GM18861 (cell line): ENCODE measurements around the gene AP5B1.

Source experiments
- ATAC-seq: cut with Tn5 transposase; IDR thresholded peaks from one replicate; pipeline ENCODE4 v1.9.1; 2021; ENCODE audit not compliant: unreplicated experiment

The AP5B1 gene

GRCh38 chr11:65786786-65787636 is 6.2 kb upstream of the AP5B1 start, which contains the start of gene OVOL1:
TSS of gene OVOL1 (plus strand) at chr11:65787063. CDS start at chr11:65787374, 311 bp downstream.
- no peak for ATAC-seq

- no peak for ATAC-seq
These were observed 5.4 kb upstream of the AP5B1 start for GRCh38 chr11:65786008-65786785.

DNA sequence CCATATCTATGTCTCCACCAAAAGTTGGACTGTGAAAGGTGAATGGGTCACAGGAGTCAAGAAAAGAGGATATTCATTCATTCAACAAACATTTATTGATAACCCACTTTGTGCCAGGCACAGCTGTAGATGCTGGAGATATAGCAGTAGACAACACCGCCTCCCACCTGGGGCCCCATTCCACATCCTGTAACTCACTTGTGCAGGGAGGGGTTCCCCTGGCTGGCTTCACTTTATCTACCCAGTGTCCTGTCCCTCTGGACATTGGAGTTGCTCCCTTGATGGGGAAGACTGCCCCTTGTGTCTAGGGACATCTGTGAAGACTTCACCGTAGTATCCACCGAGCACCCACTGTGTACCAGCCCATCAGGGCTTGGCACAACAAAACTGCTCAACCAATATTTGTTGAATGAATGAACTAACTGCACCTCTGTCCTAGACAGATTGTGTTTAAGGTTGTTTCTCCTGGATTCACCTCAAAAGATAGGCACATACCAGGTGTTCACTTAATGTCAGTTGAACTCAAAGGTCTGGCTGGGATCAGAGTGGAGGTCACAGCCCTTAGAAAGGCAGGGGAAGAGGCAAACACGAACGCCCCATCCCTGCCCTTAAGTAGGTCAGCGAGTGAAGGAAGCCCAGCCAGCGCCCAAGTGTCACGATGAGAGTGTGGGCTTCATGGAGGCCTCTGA is 4.7 kb upstream of the AP5B1 start:
- no peak for ATAC-seq

DNA sequence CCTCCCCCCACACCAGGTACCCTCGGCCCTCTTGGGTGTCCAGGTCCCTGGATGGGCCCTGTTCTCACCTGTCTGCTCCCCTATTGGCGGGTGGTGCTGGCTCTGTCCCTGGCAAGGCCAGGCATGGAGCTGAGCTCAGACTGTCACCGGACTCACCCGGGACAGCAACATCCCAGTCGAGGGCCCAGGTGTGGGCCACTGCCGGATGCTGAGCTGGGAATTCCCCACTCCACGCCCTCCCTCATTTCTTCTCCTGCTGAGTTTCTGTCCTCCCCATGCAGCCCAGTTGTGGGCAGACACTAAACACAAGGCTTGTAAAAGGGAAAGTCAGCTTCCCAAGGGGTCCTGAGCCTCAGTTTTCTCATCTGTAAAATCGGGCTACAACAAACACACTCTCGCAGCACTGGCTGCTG is 2.0 kb upstream of the AP5B1 start:
- ATAC-seq: no peak

DNA sequence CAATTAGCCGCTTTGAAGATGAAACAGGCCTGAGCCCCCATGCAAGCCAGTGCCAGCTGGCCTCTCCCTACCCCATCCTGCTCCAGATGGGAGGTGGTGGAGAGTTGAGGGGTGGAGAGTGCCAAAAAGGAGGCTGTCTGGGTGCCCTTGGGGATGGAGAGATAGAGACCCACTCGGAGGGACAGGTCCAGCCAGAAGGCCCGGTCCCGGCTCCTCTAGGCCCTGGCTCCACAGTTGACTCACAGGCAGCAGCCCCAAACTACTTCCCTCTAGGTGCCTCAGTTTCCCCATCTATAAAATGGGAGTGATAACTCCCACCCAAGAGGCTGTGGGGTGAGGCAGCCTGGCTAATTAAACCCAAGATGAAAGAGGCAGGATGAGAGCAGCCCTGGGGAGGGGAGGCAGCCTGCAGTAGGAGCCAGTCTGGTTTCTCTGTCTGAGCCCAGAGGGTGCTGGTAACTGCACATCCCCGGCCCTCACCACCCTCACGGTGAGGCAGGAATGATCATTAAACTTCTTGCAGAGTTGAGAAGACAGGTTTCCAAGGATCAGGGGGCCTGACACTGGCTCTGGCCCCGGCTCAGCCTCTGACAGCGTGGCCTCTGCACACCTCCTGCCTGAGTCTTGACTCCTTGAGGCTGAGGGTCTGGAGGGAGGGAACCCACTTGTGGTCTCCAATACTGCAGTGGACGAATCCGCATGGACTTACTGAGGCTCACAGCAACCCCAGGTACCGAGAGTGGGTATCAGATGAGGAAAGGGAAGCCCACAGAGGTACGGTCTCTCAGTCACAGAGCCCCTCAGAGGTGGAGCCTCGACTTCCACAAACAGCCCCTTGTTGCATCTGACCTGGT is 1.4 kb upstream of the AP5B1 start:
- ATAC-seq: no peak

- no peak for ATAC-seq
These were observed 581 bp upstream of the AP5B1 start for GRCh38 chr11:65781152-65781961.

GRCh38 chr11:65779919-65780769 is 632 bp downstream of the AP5B1 start:
- ATAC-seq: peak; percentile 38

- ATAC-seq: no peak
These were observed 1.2 kb downstream of the AP5B1 start for GRCh38 chr11:65779669-65779918.

GRCh38 chr11:65778901-65779668 is 1.7 kb downstream of the AP5B1 start:
- no peak for ATAC-seq

- ATAC-seq: no peak
These were observed 2.3 kb downstream of the AP5B1 start for GRCh38 chr11:65778431-65778900.

DNA sequence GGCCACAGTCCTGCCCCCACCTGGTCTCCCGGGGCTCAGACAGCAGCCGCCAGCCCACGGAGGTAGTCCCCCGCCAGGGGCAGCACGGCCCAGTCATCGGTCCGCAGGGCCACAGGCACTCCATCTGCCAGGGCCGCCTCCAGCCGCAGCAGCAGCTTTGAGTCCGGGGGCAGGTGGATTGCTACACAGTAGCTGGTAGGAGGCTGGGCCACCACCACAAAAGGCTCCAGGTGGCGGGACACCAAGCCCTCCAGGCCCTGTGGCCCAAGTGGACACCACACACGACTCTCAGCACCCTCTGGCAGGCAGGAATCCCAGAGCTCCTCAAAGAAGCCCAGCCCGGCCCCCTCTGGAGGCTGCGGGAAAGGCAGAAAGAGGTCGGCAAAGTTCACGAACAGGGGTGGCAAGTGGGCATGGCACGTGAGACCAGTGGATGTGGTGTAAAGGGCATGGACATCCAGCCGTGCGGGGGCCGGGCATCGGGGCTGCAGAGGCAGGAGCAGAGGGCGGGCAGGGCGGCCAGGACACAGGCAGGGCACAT is 2.9 kb downstream of the AP5B1 start:
- ATAC-seq: no peak

- ATAC-seq: no peak
These were observed 3.5 kb downstream of the AP5B1 start for GRCh38 chr11:65777241-65777640.

DNA sequence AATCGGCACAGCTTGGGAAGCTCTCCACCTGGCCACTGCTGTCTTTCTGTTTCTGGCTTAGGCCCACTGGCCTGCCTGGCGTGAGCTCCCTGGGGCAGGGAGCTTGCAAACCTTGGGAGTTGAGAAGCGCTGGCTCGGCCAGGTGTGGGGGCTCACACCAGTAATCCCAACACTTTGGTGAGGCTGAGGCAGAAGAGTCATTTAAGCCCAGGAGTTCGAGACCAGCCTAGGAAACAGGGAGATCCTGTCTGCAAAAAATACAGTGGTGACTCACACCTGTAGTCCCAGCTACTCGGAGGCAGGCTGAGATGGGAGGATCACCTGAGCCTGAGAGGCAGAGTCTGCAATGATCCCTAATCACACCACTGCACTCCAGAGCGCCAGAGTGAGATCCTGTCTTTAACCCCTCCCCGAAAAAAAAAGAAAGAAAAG is 4.0 kb downstream of the AP5B1 start:
- no peak for ATAC-seq

DNA sequence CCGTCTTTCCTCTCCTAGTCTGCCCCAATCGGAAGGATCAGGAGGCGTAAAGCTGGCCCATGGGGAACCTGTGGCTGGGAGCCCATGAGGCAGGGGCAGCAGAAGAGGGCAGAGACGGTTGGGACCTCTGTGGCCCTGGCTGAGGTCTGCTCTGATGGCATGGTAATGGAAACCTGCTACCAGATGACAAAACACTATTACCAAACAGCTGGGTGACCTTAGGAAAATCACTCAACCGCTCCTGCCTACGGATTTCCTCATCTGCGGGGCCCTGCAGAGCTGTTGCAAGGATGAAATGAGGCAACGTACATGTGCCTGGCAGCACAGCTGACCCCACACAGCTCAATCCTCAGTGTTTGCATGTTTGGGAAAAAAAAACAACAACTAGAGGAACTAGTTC is 4.6 kb downstream of the AP5B1 start:
- ATAC-seq: no peak

DNA sequence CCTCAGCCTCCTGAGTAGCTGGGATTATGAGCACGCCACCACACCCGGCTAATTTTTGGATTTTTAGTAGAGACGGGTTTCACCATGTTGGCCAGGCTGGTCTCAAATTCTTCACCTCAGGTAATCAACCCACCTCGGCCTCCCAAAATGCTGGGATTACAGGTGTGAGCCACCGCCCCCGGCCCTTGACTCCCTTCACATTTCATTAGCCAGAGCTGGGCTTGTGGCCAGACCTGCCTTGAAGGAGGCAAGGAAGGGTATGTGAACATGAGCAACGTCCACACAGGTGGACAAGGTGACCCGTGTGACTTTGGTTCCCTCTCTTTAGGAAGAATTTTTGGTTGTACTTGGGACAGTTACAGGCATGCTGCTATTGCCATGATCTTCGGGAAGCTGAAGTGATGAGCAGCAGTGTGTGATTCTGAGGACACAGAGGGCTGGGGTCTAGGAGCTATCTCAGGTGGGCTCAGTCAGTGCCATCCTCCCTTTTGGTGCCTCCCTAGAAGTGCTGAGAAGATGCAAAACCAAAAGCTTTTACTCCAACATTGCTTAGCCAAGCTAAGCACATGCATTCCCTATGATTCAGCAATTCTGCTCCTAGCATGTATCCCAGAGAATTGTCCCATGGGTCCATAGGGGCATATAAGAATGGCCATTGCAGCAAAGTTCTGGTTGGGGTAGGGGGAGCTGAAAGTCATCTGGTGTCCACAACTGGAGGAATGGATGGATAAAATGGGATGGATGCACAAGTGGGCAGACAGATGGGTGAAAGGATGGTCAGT is 6.1 kb downstream of the AP5B1 start:
- no peak for ATAC-seq

DNA sequence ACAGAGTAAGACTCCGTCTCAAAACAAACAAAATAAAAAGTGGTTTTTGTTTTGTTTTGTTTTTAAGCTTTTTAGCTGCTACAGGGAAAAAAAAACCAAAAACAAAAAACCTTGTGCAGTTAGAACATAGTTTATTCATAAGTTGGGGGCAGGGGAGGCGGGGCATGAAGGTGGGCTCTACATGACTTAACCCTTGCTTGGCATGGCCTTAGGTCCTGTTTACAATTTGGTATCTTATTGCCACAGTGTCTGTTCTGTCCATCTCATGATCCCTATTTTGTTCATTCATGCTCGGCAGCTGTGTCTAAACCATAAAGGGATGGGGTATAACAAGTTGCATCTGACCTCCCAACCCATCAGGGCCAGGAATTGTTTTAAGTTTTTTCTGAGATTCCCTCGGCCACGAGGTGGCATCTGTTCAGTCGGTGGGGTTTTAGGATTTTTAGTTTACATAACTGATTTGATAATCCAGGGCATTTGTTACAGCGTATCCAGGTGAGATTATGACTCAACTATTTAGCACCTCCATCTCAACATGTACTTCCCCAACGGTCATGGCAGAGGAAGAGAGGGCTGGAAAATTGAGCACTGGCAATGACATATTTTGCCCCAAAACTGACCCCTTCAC is 6.9 kb downstream of the AP5B1 start:
- no peak for ATAC-seq
